Adipocyte (in vitro differentiated cells): ENCODE data around the gene GMDS.

Experiments used
- DNase-seq: peaks from one replicate; pipeline ENCODE4 v3.0.0-alpha.2; 2015; ENCODE audit warnings: low read depth
- H3K27me3 ChIP-seq: replicated peaks from 2 replicates; pipeline ENCODE4 v1.7.0; 2013; ENCODE audit warnings: mild to moderate bottlenecking, low read length, moderate library complexity; ENCODE audit not compliant: control insufficient read depth, insufficient read depth
- H3K36me3 ChIP-seq: 2 replicates; pipeline ENCODE4 v1.7.0; 2013; ENCODE audit warnings: low read length, mild to moderate bottlenecking, moderate library complexity; ENCODE audit not compliant: control insufficient read depth, insufficient read depth, severe bottlenecking
- H3K4me1 ChIP-seq: 2 replicates; pipeline ENCODE4 v1.7.0; 2013; ENCODE audit warnings: mild to moderate bottlenecking, low read length, moderate library complexity; ENCODE audit not compliant: control insufficient read depth, insufficient read depth
- H3K4me3 ChIP-seq: 2 replicates; pipeline ENCODE4 v1.7.0; 2013; ENCODE audit warnings: mild to moderate bottlenecking, low read length, moderate library complexity
- H3K9ac ChIP-seq: 2 replicates; pipeline ENCODE4 v1.7.0; 2013; ENCODE audit warnings: mild to moderate bottlenecking, low read length, moderate library complexity
- H3K9me3 ChIP-seq: 2 replicates; pipeline ENCODE4 v1.7.0; 2013; ENCODE audit warnings: mild to moderate bottlenecking, low read length, moderate library complexity; ENCODE audit not compliant: control insufficient read depth

The GMDS gene

GRCh38 chr6:2030682-2031244 is 214.6 kb downstream of the GMDS start:
- Histone ChIP-seq H3K27me3 (no peaks in the 10 kb centered on the region), H3K9me3 (no peaks in the 10 kb centered on the region), H3K36me3 (no peaks in the 10 kb centered on the region), H3K4me1 (no peaks in the 10 kb centered on the region), H3K9ac (no peak overlapping the region), H3K4me3 (no peak overlapping the region)
- DNase-seq: no peak

DNA sequence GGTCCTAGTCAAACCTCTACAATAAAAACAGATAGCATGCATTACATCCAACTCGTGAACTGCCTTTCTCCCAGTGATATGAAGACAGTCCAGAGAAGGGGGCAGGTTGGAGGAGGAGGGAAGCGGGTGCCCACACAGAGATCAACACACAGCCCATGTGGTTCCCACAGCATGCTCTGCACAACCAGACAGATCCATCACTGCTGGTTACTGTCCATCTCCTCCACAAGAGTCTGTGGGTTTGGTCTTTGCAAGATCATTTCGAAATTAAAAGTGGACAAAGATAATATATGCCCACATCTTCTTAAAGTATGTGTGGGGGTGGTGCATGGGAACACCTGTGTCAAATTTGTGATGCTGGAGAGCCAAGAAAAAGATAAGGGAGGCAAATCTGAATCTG is 215.5 kb downstream of the GMDS start:
- Histone ChIP-seq H3K9ac (no peak overlapping the region), H3K27me3 (no peaks in the 10 kb centered on the region), H3K4me1 (no peaks in the 10 kb centered on the region), H3K4me3 (no peak overlapping the region), H3K36me3 (no peaks in the 10 kb centered on the region), H3K9me3 (no peaks in the 10 kb centered on the region)
- no peak for DNase-seq

- H3K4me3 ChIP-seq: no peak overlapping the region
- no peak overlapping the region for H3K9ac ChIP-seq
- H3K4me1 ChIP-seq: no peaks in the 10 kb centered on the region
- no peak for DNase-seq
- no peaks in the 10 kb centered on the region for H3K27me3 ChIP-seq
- no peaks in the 10 kb centered on the region for H3K9me3 ChIP-seq
- no peaks in the 10 kb centered on the region for H3K36me3 ChIP-seq
Observed at GRCh38 chr6:2029130-2029794, 216.1 kb downstream of the GMDS start.

- Histone ChIP-seq H3K27me3 (no peaks in the 10 kb centered on the region), H3K4me1 (no peaks in the 10 kb centered on the region), H3K9ac (no peak overlapping the region), H3K36me3 (no peaks in the 10 kb centered on the region), H3K9me3 (no peaks in the 10 kb centered on the region), H3K4me3 (no peak overlapping the region)
- no peak for DNase-seq
Observed at GRCh38 chr6:2028457-2029038, 216.9 kb downstream of the GMDS start.

- no peaks in the 10 kb centered on the region for H3K9me3 ChIP-seq
- no peaks in the 10 kb centered on the region for H3K36me3 ChIP-seq
- H3K4me3 ChIP-seq: no peak overlapping the region
- no peak for DNase-seq
- H3K4me1 ChIP-seq: peaks cover 3% of the 10 kb centered on the region
- H3K9ac ChIP-seq: no peak overlapping the region
- H3K27me3 ChIP-seq: no peaks in the 10 kb centered on the region
Observed at GRCh38 chr6:2026133-2026532, 219.3 kb downstream of the GMDS start.

DNA sequence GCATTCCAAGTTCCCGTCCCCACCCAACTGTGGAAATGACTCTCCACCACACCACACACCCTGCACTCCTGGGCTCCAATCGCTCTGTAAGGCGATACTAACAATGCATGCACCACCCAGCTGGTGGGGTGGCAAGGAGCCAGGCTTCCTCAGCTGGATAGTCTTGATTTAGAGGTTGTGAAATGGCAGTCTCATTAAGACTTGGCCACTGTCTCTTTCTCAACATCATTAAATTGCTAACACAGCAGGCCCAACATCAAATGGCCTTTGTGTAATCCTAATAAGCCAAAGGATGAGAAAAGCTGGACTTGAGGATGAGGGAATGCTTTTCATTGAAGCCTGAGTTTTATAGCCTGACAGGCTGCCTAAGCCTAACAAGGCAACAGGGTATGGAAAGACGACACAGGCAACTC is 223.7 kb downstream of the GMDS start:
- DNase-seq: peak; percentile 66
- Histone ChIP-seq H3K36me3 (no peaks in the 10 kb centered on the region), H3K9ac (no peak overlapping the region), H3K4me3 (no peak overlapping the region), H3K4me1 (peaks cover 3% of the 10 kb centered on the region), H3K9me3 (no peaks in the 10 kb centered on the region), H3K27me3 (no peaks in the 10 kb centered on the region)

DNA sequence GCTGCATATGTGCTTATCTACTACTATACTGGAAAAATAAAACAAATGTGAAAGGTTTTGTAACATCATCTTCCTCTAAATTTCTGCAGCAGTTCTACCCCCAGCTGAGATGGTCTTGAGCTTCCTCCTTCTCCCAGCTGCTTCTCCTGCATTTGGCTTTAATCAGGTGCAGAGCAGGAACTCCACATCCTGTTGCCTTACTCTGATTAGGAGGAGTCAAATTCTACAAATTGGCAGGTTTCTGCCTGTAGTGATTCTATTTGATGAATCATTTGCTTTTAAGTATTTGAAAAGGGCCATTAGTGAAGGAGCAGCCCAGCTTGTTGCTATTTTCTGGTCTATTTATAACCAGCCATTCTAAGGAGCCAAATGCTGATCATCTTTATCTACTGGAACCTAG is 224.5 kb downstream of the GMDS start:
- no peak overlapping the region for H3K9ac ChIP-seq
- no peak overlapping the region for H3K4me3 ChIP-seq
- no peak for DNase-seq
- no peaks in the 10 kb centered on the region for H3K9me3 ChIP-seq
- H3K27me3 ChIP-seq: no peaks in the 10 kb centered on the region
- peaks cover 3% of the 10 kb centered on the region for H3K4me1 ChIP-seq
- H3K36me3 ChIP-seq: no peaks in the 10 kb centered on the region

- DNase-seq: no peak
- H3K36me3 ChIP-seq: no peaks in the 10 kb centered on the region
- no peaks in the 10 kb centered on the region for H3K27me3 ChIP-seq
- peaks cover 3% of the 10 kb centered on the region for H3K4me1 ChIP-seq
- no peak overlapping the region for H3K9ac ChIP-seq
- no peak overlapping the region for H3K4me3 ChIP-seq
- H3K9me3 ChIP-seq: peaks cover 16% of the 10 kb centered on the region
Observed at GRCh38 chr6:2019051-2019450, 226.4 kb downstream of the GMDS start.

- no peaks in the 10 kb centered on the region for H3K36me3 ChIP-seq
- peaks cover 16% of the 10 kb centered on the region for H3K9me3 ChIP-seq
- H3K4me3 ChIP-seq: no peak overlapping the region
- no peaks in the 10 kb centered on the region for H3K4me1 ChIP-seq
- H3K9ac ChIP-seq: no peak overlapping the region
- no peak for DNase-seq
- no peaks in the 10 kb centered on the region for H3K27me3 ChIP-seq
Observed at GRCh38 chr6:2016040-2016439, 229.4 kb downstream of the GMDS start.

- no peak for DNase-seq
- H3K4me3 ChIP-seq: no peak overlapping the region
Observed at GRCh38 chr6:2008383-2008976, 236.9 kb downstream of the GMDS start.

GRCh38 chr6:2007165-2007564 is 238.2 kb downstream of the GMDS start:
- no peak for DNase-seq
- H3K4me3 ChIP-seq: no peak overlapping the region
- H3K4me1 ChIP-seq: no peaks in the 10 kb centered on the region
- no peaks in the 10 kb centered on the region for H3K27me3 ChIP-seq
- peaks cover 6% of the 10 kb centered on the region for H3K9me3 ChIP-seq
- no peaks in the 10 kb centered on the region for H3K36me3 ChIP-seq
- no peak overlapping the region for H3K9ac ChIP-seq

More at GRCh38 chr6:2008383-2008976, 236.9 kb downstream of the GMDS start:
- Histone ChIP-seq H3K27me3 (no peaks in the 10 kb centered on the region), H3K36me3 (no peaks in the 10 kb centered on the region), H3K4me1 (no peaks in the 10 kb centered on the region), H3K9me3 (peaks cover 6% of the 10 kb centered on the region), H3K9ac (no peak overlapping the region)
